ENCODE measurements around the gene MGRN1.
A peak's percentile ranks its signal among the peaks of the same experiment; 100 is the strongest.

MGRN1 gene

GRCh38 chr16:4624015-4624826 is at the start of gene MGRN1:
TSS of gene MGRN1 (plus strand) at chr16:4624826. CDS start at chr16:4624961, 135 bp downstream.
- DNase-seq: peak; percentile 93 to 98

- DNase-seq: no peak
Measured at GRCh38 chr16:4574919-4575705, 49.5 kb upstream of the MGRN1 start.

- DNase-seq: no peak
Measured at GRCh38 chr16:4576008-4576407, 48.6 kb upstream of the MGRN1 start.

- DNase-seq: no peak
Measured at GRCh38 chr16:4578961-4579530, 45.6 kb upstream of the MGRN1 start.

GRCh38 chr16:4580250-4580649 is 44.4 kb upstream of the MGRN1 start:
- DNase-seq: no peak

GRCh38 chr16:4583906-4584305 is 40.7 kb upstream of the MGRN1 start:
- no peak for DNase-seq

GRCh38 chr16:4586291-4586690 is 38.3 kb upstream of the MGRN1 start:
- DNase-seq: no peak

- DNase-seq: no peak
Measured at GRCh38 chr16:4588386-4588785, 36.2 kb upstream of the MGRN1 start.

GRCh38 chr16:4588961-4589360 is 35.7 kb upstream of the MGRN1 start:
- no peak for DNase-seq

- no peak for DNase-seq
Measured at GRCh38 chr16:4591191-4591590, 33.4 kb upstream of the MGRN1 start.

- DNase-seq: no peak
Measured at GRCh38 chr16:4591706-4592470, 32.7 kb upstream of the MGRN1 start.

- peak; percentile 59 to 92 for DNase-seq
Measured at GRCh38 chr16:4593086-4593485, 31.5 kb upstream of the MGRN1 start.

- no peak for DNase-seq
Measured at GRCh38 chr16:4594433-4595410, 29.9 kb upstream of the MGRN1 start.

GRCh38 chr16:4597174-4597573 is 27.5 kb upstream of the MGRN1 start:
- no peak for DNase-seq

- DNase-seq: no peak
Measured at GRCh38 chr16:4599037-4599436, 25.6 kb upstream of the MGRN1 start.

GRCh38 chr16:4599545-4599944 is 25.1 kb upstream of the MGRN1 start:
- no peak for DNase-seq

- no peak for DNase-seq
Measured at GRCh38 chr16:4601036-4601863, 23.4 kb upstream of the MGRN1 start.

GRCh38 chr16:4601864-4602186 is 22.8 kb upstream of the MGRN1 start:
- no peak for DNase-seq

- no peak for DNase-seq
Measured at GRCh38 chr16:4602331-4602730, 22.3 kb upstream of the MGRN1 start.

GRCh38 chr16:4603624-4604170 is 20.9 kb upstream of the MGRN1 start:
- DNase-seq: no peak

GRCh38 chr16:4604401-4604800 is 20.2 kb upstream of the MGRN1 start:
- DNase-seq: no peak

Data from NCI-H524 (cell line).